HepG2 (cell line): ENCODE data around the gene HDAC4. TPM values are rescaled to one million over a fixed set of nuclear protein-coding genes. Genes with fewer than 3 reads are reported as not detected.

Source experiments
- AKNA ChIP-seq: sonication (generic); formaldehyde crosslinking; IDR thresholded peaks from 2 replicates; pipeline ENCODE4 v1.4.0; 2020; ENCODE audit warnings: missing genetic modification reagents, borderline replicate concordance
- CCAR2 ChIP-seq: fragments of 200-400 bp; formaldehyde crosslinking; optimal IDR thresholded peaks from 2 replicates; pipeline ENCODE3; 2018; ENCODE audit warnings: low read depth, mild to moderate bottlenecking, low read length, moderate library complexity
- FOXJ3 ChIP-seq: sonication (generic); formaldehyde crosslinking; IDR thresholded peaks from 2 replicates; pipeline ENCODE4 v1.4.0; 2020; ENCODE audit warnings: missing genetic modification reagents, mild to moderate bottlenecking, borderline replicate concordance
- FUBP1 ChIP-seq: sonication (generic); formaldehyde crosslinking; IDR thresholded peaks from 2 replicates; pipeline ENCODE4 v1.5.1; 2020; ENCODE audit warnings: missing genetic modification reagents, mild to moderate bottlenecking, borderline replicate concordance
- MIER2 ChIP-seq: IDR thresholded peaks from 2 replicates; pipeline ENCODE4 v1.6.1; 2016; ENCODE audit warnings: missing biosample characterization, missing genetic modification reagents
- MIER3 ChIP-seq: IDR thresholded peaks from 2 replicates; pipeline ENCODE4 v1.6.1; 2016; ENCODE audit warnings: missing compliant biosample characterization, borderline replicate concordance
- NR0B2 ChIP-seq: sonication (generic); formaldehyde crosslinking; IDR thresholded peaks from 2 replicates; pipeline ENCODE4 v1.4.0; 2020; ENCODE audit warnings: mild to moderate bottlenecking, missing genetic modification reagents
- SRF ChIP-seq: IDR thresholded peaks from 2 replicates; pipeline ENCODE4 v1.6.1; 2011; ENCODE audit warnings: mild to moderate bottlenecking, low read depth, low read length, moderate library complexity
- TRIM22 ChIP-seq: fragments of 450-650 bp; IDR thresholded peaks from 2 replicates; pipeline ENCODE4 v1.6.1; 2017
- ZKSCAN5 ChIP-seq: sonication (generic); formaldehyde crosslinking; IDR thresholded peaks from 2 replicates; pipeline ENCODE4 v1.5.1; 2020; ENCODE audit warnings: mild to moderate bottlenecking, missing genetic modification reagents
- ZMAT5 ChIP-seq: sonication (generic); formaldehyde crosslinking; IDR thresholded peaks from 2 replicates; pipeline ENCODE4 v1.5.0; 2020; ENCODE audit warnings: mild to moderate bottlenecking, low read depth, missing genetic modification reagents, borderline replicate concordance
- ZNF281 ChIP-seq: sonication (generic); formaldehyde crosslinking; IDR thresholded peaks from 2 replicates; pipeline ENCODE4 v1.4.0; 2020; ENCODE audit warnings: missing genetic modification reagents, borderline replicate concordance
- ZNF335 ChIP-seq: sonication (generic); formaldehyde crosslinking; IDR thresholded peaks from 2 replicates; pipeline ENCODE4 v1.4.0; 2020; ENCODE audit warnings: missing genetic modification reagents
- ZNF530 ChIP-seq: sonication (generic); formaldehyde crosslinking; IDR thresholded peaks from 2 replicates; pipeline ENCODE4 v1.5.0; 2020; ENCODE audit warnings: low read depth, mild to moderate bottlenecking, missing genetic modification reagents
- ZNF543 ChIP-seq: sonication (generic); formaldehyde crosslinking; IDR thresholded peaks from 2 replicates; pipeline ENCODE4 v1.4.0; 2020; ENCODE audit warnings: mild to moderate bottlenecking, missing genetic modification reagents
- ZNF589 ChIP-seq: sonication (generic); formaldehyde crosslinking; conservative IDR thresholded peaks from 2 replicates; pipeline ENCODE4 v1.8.0; 2022; ENCODE audit warnings: mild to moderate bottlenecking, moderate library complexity, missing genetic modification reagents
- polyA plus RNA-seq, 8 experiments: library from polyadenylated mRNA; depleted of rRNA in 3 of 8; stranded (reverse) in 7 of 8; unstranded in 1 of 8; fragments of >200 nt; fragmentation: Illumina TruSeq in 4 of 8; extraction: Trizol in 4 of 8; gene quantifications; 2 replicates each; pipeline versions ENCODE4 v1.2.1 to v1.2.3, GENCODE V29; 2011 to 2016; ENCODE audit warnings: low read depth in 4 of 8, missing spikeins in 1 of 8, mixed read lengths in 1 of 8; ENCODE audit not compliant: insufficient read depth in 1 of 8
- total RNA-seq, 5 experiments: library from RNA; depleted of rRNA; stranded (reverse); fragments of >200 nt; fragmentation: Illumina TruSeq; extraction: Trizol; gene quantifications; 2 replicates each; pipeline ENCODE4 v1.2.3, GENCODE V29; 2016; ENCODE audit warnings: low read depth in 1 of 5

Gene HDAC4
- total and polyA plus RNA-seq, 2 of the 13 experiments (the other 11 are each of a cell fraction or from before 2014, with no cell fraction given): 10.1 to 11.5 TPM

GRCh38 chr2:239223310-239224198 is 177.3 kb downstream of the HDAC4 start (continued):
- TF ChIP-seq AKNA (CRISPR knock-in tag) (no peak), CCAR2 (no peak), FUBP1 (no peak), ZMAT5 (CRISPR knock-in tag) (no peak), ZNF543 (CRISPR knock-in tag) (no peak), ZNF589 (CRISPR knock-in tag) (no peak), ZNF281 (CRISPR knock-in tag) (no peak), ZKSCAN5 (CRISPR knock-in tag) (no peak), ZNF335 (CRISPR knock-in tag) (no peak), SRF (no peak), MIER2 (CRISPR knock-in tag) (no peak), ZNF530 (no peak), NR0B2 (CRISPR knock-in tag) (no peak), TRIM22 (no peak), MIER3 (0 out of 2 replicates have a peak, but pooled peaks have one; percentile 19), FOXJ3 (CRISPR knock-in tag) (peak; percentile 59; the same call in 1 of the 2 replicates)
